Bone marrow (tissue), 2 donors: ENCODE results near the gene TNFSF4.
"Not testable (repeated sequence)": the region's sequence is repeated elsewhere in the genome, so short reads cannot be mapped to it uniquely, and the experiment has no call there.

ENCODE experiments used
- DNase-seq, 2 donors: peaks; one replicate each; lab custom pipeline; 2025; lab: John Stamatoyannopoulos, UW

Gene TNFSF4

DNA sequence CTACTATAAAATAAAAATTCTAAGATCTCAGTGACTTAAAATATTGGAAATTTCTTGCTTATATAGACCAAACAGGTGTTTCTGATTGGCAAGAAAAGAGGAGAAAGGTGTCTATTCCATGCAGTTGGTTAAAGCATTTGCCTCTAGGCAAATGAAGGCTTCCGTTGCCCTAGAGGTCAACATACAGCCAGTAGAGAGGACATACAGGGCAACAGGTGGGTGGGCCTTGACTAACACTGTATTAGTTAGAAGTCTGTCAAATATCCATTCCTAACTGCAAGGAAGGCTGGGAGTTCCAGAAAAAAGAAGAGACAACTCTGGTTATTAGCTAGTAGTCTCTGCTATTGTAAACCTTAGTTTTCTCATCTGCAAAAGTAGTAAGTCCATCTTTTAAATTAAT, 43.0 kb downstream of the TNFSF4 start:
- DNase-seq = no peak

- DNase-seq = no peak
Measured at GRCh38 chr1:173163222-173163621, 43.9 kb downstream of the TNFSF4 start.

- DNase-seq = no peak
Measured at GRCh38 chr1:173162601-173163000, 44.5 kb downstream of the TNFSF4 start.

- DNase-seq = peak in 1 of 2 donors; percentile 78
Measured at GRCh38 chr1:173161510-173162221, 45.5 kb downstream of the TNFSF4 start.

DNA sequence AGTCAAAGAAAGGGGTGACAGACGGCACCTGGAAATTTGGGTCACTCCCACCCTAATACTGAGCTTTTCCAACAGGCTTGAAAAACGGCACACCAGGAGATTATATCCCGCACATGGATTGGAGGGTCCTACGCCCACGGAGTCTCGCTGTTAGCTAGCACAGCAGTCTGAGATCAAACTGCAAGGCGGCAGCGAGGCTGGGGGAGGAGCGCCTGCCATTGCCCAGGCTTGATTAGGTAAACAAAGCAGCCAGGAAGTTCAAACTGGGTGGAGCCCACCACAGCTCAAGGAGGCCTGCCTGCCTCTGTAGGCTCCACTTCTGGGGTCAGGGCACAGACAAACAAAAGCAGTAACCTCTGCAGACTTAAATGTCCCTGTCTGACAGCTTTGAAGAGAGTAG, 53.2 kb downstream of the TNFSF4 start:
- DNase-seq = not testable (repeated sequence)

DNA sequence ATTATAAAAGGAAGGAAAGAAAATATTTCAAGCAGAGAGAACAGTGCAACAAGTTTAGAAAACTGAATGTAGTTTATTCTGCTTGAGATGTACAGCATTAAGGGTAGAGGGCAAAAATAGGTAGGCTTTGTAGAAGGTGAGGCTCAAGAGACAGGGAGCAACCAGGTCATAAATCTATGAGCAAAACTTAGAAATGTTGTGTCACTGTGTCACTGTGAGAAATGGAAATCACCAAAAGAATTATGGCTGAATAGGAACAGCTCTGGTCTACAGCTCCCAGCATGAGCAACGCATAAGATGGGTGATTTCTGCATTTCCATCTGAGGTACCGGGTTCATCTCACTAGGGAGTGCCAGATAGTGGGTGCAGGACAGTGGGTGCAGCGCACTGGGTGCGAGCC, 53.6 kb downstream of the TNFSF4 start:
- DNase-seq = no peak

GRCh38 chr1:173152598-173152997, 54.5 kb downstream of the TNFSF4 start:
- no peak for DNase-seq

DNA sequence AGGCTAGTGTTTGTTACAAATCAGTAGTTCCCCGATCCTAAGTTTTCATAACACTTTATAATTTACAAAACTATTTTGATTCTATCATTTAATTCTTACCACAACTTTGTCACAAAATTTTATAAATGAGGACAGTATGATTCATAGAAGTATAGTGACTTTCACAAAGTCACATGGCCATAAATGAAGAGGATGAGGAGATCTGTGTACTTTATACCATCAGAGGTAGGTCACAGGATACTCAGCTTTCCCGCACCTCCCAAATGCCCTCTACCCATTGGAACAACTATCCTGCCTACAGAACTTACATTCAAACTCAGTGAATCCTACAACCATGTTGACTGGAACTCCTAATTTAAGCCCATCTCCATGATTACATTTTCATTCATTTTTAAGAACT, 56.3 kb downstream of the TNFSF4 start:
- DNase-seq = no peak

DNA sequence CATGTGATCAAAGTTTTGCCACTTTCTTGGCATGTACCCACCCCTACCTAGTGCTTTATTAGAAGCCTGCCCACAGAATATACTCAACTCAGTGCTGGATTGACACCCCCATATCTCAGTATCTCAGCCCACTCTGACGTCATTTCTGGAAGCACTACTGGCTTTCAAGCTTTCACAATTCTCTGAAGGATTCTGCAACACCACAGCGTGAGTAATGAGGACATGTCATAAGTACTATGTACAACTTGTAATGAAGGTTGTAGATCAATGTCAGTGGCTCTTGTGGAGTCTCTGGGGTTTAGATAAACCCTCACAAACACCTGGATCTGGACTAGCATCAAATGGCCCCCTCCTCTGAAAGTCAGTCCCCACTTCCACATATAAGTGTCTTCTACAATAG, 57.2 kb downstream of the TNFSF4 start:
- no peak for DNase-seq

DNA sequence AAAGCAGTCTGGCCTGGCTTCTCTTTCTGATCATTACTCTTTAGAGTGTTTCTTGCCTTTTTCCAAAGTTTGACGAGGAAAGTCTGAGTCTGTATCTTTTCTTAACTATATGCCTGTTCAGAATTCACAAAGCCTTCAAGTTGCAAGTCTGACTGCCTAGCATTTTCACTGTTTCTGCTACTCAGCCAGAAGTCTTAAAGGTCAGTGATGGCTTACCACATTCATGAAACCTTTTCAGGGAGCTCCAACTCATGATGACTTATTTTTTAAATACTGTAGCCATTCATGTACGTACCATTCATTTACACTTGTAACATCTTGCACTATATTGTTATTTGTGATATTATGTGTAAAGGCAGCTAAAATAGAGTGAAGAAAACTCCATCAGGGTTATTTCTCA, 58.2 kb downstream of the TNFSF4 start:
- DNase-seq = no peak

DNA sequence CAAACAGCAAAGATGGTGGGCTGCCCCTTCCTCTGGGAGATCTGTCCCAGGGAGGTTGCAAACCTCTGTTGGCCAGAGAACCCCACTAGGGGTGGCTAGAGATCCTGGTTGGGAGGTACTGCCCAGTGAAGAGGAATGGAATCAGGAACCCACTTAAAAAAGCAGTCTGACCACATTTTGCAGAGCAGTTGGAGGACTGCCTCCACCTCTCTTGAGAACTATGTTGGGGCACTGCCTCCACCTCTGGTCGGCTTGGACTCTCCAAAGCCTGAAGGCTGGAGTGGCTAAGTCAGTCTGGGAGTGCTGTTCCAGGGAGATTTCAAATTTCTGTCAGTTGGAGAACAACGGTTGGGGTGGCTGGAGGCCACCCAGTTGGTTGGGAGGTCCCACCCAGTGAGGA, 58.6 kb downstream of the TNFSF4 start:
- DNase-seq = no peak

- DNase-seq = no peak
Measured at GRCh38 chr1:173140733-173141132, 66.4 kb downstream of the TNFSF4 start.

DNA sequence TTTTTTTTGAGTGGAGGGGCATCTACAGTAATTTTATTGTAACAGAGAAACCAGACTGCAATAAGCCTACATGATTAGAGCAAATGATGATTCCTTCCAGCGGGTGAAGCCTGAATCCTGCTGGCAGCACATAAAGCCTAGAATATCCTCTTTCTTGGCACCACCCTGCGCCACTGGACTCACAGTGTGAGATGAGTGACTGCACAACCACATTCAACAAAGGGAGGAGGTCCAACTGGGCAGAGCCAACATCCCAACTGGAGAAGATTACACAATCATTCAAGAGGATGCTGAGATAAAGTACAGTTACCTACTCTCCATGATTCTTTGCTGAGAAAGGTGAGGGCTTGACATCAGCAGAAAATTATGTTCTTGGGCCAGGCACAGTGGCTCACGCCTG, 67.4 kb downstream of the TNFSF4 start:
- DNase-seq = no peak

- no peak for DNase-seq
Measured at GRCh38 chr1:173137107-173137706, 69.9 kb downstream of the TNFSF4 start.

DNA sequence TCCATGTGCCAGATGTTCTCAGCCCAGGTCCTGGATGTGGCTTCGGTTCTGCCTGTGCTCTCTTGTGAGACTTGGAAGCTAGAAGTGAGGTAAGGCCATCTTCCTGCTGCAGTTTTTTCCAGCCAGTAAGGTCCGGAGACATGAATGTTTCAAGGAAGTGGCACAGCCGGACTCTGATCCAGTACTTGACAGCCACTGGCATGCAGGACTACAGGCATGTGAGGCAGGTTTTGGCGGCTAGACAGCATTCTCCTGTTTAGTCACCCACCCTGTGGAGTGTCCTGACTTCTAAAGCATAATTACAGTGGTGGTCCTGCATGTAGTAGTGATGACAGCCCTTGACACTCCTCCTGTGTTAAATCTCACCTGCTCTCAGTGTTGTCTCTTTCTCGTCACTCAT, 72.3 kb downstream of the TNFSF4 start:
- DNase-seq = no peak

DNA sequence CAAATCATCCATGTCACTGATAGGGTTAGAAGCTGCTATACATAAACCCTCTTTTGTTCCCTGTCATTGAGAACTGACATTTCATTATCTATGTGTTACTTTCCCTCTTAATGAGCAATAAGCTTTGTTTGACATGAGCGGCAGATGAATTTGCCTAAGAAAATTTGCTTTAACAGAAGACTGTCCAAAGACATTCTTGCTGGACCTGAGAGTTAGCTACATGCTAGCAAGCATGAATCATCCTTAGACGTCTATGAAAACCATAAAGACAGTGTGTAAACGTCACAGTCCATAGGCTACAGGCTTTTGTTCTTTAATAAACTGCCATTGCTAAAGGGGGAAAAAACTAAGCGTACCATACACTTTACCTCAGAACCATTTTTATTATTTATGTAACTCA, 73.1 kb downstream of the TNFSF4 start:
- no peak for DNase-seq
